GM19240 (cell line): Measurements from ENCODE around the gene MEOX1.
"Not testable (repeated sequence)": the region's sequence is repeated elsewhere in the genome, so short reads cannot be mapped to it uniquely, and the experiment has no call there.

ENCODE experiments used
- DNase-seq: peaks from one replicate; pipeline ENCODE4 v3.0.0; 2011; ENCODE audit warnings: low spot score; ENCODE audit not compliant: insufficient read length

MEOX1 gene

DNA sequence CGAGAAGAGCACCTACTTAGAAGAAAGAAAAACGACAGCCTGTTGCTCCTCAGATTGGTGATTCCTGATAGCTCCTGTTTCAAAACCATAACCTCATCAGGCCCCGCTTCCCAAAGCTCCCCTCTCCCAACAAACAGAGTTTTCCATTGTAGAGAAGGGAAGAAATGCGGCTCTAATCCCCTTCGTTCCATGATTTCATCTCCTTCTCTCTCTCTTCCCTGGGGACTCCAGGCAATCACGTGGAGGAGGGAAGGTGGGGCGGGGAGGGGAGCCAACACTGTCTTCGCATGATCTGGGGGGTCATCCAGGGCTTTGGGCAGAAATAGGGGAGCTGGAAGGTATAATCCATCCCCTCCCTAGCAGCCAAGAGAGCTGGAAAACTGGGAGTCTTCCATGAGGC, 43.4 kb downstream of the MEOX1 start:
- DNase-seq: no peak

- DNase-seq: no peak
Measured at GRCh38 chr17:43616852-43617251, 44.9 kb downstream of the MEOX1 start.

GRCh38 chr17:43616421-43616820, 45.3 kb downstream of the MEOX1 start:
- DNase-seq: no peak

- DNase-seq: no peak
Measured at GRCh38 chr17:43616029-43616351, 45.7 kb downstream of the MEOX1 start.

DNA sequence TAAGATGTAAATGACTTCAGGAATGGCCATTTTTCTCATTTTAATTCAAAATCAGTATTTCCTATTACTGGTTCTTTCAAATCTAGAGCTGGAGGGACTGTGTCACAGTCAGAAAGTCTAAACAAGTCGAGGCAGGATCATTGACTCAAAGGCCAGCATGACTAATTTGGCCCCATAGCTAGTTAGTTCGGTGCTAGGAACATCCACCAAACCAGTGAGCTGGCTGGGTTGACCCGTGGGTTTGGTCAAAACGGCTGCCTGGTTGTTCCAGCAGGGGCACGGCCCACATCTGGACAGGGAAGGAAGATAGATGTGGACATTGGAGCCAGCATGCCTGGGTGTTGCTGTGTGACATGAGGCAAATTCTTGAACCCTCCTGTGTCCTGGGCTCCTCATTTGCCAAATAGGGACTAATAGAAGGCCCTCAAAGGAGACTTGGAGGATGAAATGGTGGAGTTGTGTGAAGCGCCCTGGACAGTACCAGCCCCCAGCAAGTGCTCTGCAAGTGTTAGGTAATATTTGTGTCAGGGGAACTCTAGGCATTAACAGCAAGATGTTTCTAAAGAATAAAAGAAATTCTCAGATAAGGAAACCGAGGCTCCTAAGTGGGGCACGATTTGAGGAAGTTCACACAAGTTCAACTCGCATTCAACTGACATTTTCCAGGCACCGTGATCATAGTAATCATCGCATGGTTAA, 46.2 kb downstream of the MEOX1 start:
- DNase-seq: no peak

DNA sequence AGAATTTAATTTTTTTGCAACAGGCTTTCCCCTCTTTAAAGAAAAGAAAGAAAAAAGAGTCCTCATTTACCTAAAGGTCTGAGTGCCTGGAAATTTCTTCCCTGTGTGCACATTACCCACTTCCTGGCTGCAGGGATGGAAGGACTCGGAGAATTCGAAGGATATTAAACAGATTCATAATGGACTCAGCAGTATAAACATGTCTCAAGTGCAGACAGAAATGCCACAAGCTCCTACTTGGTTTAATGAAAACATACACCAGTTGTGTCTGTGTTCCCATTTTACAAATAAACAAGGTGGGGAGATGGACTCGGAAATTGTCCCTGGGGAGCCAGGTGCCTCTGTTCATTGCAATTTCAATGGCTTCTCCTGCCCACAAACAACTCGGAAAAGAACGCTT, 47.2 kb downstream of the MEOX1 start:
- DNase-seq: no peak

- no peak for DNase-seq
Measured at GRCh38 chr17:43613917-43614316, 47.8 kb downstream of the MEOX1 start.

DNA sequence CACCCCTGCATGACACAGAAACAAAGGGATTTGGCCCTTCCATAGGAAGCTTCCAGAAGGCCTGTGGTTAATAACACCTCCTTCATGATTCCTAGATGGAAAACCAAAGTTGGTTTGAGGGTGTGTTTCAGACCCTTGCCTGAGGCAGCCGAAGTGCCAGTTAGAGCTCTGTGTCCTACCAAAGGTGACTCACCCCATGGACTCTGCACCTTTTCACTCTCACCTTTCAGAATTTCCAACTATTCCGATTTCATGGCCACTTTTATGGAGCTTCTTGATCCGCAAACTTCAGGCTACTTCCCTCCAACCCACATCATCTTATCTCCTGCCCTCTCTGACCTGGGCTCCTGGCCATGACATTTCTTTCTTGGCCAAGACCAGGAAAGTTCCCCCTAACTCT, 49.2 kb downstream of the MEOX1 start:
- DNase-seq: no peak

DNA sequence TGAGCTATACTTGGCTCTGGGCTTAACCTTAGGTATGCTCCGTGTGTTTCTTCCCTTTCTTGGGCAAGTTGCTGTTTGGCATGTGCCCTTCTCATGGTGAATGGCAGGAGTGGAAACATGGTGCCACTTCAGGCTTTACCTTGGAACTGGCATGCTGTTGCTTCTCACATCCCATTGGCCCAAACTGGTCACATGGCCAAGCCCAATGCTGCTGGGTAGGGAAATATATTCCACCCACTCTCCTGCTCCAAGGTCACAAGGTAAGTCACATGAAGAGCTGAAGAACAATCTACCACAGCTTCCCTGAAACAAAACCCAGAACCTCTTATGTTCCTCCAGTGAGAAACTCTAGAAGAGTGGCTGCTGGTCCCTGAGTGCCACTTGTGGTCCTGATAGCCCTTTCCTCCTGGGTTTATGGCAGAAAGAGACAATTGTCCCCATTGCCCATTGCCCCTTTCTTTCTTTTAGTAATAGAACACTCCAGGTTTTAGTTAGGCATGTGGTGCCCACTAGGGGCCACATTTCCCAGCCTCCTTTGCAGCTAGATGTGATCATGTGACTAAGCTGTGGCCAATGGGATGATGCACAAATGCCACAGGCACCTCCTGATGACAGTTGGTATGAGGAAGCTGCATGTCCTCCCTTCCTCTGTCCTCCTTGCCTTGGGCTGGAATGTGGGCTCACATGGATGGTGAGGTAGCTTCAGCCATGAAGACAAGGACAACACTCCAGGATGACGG, 50.3 kb downstream of the MEOX1 start:
- no peak for DNase-seq

GRCh38 chr17:43609613-43610385, 51.9 kb downstream of the MEOX1 start:
- DNase-seq: no peak

DNA sequence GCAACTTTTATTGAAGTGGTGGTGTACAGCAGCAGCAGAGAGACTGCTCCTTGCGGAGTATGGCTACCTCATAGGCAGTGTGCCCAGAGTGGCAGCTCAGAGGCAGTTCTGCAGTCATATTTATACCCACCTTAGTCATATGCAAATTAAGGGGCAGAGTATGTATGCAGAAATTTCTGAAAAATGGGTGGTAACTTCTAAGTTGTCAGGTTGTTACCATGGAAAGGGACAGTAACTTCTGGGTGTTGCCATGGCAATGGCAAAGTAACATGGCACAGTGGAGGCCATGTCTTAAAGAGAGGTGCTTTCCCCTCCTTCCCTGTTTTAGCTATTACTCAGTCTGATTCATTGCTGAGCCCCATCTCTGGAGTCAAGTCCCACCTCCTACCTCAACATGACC, 53.4 kb downstream of the MEOX1 start:
- no peak for DNase-seq

GRCh38 chr17:43604549-43604948, 57.2 kb downstream of the MEOX1 start:
- no peak for DNase-seq

DNA sequence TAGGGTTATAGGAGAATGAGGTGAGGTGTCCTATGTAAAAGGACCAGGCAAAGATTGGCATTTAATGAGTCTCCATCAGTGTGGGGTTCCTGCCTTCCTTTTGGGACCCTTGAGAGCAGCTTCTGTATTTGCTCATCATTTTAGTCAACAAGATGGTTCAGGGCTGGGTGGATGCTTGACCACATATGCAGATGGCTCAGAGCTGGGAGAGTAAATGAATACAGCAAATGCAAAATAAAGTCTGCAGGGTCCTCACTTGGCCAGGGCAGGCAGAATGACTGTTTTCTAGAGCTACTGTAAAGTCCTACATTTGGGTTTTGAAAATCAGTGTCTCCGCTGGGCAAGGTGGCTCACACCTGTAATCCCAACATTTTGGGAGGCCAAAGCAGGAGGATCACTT, 58.4 kb downstream of the MEOX1 start:
- no peak for DNase-seq

- DNase-seq: not testable (repeated sequence)
Measured at GRCh38 chr17:43602556-43602955, 59.2 kb downstream of the MEOX1 start.

- DNase-seq: no peak
Measured at GRCh38 chr17:43601280-43602039, 60.3 kb downstream of the MEOX1 start.

DNA sequence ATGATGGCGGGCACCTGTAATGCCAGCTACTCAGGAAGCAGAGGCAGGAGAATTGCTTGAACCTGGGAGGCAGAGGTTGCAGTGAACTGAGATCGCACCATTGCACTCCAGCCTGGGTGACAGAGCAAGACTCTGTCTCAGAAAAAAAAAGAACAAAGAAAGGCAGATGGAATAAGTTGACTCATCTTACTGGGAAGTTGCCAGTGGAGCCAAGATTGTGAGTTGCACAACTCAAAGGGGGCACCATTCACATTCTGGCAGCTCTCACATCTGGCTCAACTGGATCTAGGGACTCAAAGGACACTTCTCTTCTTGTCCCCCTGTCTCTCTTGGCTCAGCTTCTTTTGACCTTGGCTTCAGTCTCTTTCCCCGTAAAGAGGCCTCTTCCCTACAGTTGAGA, 61.9 kb downstream of the MEOX1 start:
- DNase-seq: no peak

GRCh38 chr17:43599046-43599395, 62.7 kb downstream of the MEOX1 start:
- no peak for DNase-seq

- no peak for DNase-seq
Measured at GRCh38 chr17:43598357-43599045, 63.2 kb downstream of the MEOX1 start.

DNA sequence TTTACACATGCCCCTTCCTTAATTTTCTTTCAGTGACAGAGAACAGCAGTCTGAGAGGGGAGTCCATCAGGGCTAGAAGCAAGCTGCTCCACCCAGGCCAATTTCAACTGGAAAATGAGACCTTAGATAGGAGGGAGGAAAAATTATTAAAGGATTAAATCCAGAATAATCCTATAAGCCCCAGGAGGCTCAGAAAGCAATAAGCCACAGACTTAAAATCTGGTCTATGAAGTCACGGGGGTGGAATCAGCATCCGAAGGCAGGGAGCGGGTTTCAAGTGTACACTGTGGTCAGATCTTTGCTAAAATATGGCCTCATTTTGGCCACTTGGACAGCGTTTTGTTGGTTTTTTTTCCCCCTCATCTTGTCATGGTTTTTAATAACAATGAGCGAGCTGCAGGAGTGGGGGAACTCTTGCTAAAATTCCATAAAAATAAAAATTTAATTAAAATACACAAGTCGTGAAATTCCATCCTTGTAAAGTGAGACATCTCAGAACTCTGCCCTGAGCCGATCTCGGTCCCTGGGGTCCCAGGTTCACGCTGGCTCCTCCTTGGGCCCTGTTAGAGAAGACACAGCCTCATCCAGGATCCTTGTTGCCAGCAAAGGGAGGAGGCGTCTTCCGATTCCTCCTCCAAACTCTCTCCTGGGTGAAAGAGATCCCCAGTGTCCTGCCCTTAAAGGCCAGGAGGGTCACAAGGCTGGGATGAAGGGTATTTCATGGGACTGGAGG, 63.9 kb downstream of the MEOX1 start:
- DNase-seq: no peak

GRCh38 chr17:43595466-43595865, 66.3 kb downstream of the MEOX1 start:
- DNase-seq: no peak
